Astrocyte (in vitro differentiated cells and primary cell): ENCODE results near the gene ARPP19. TPM values are rescaled to one million over a fixed set of nuclear protein-coding genes. Genes with fewer than 3 reads are reported as not detected.
"Not testable (repeated sequence)": the region's sequence is repeated elsewhere in the genome, so short reads cannot be mapped to it uniquely, and the experiment has no call there.

Source experiments
- DNase-seq: peaks from one replicate; pipeline ENCODE4 v3.0.0-alpha.2; 2010; ENCODE audit warnings: low read depth
- FAIRE-seq: peaks from 2 replicates; lab custom pipeline; 2011; peaks lifted over from hg19 to GRCh38; lab: Jason Lieb, UNC
- H2AFZ ChIP-seq: 2 replicates; pipeline ENCODE4 v1.6.0; 2012; ENCODE audit warnings: low read depth, low read length, inconsistent platforms
- H3K27ac ChIP-seq: 2 replicates; pipeline ENCODE4 v1.5.1; 2011; ENCODE audit warnings: low read depth, low read length, inconsistent platforms
- H3K27me3 ChIP-seq: 2 replicates; pipeline ENCODE4 v1.6.0; 2011; ENCODE audit warnings: low read length, inconsistent platforms; ENCODE audit not compliant: insufficient read depth
- H3K36me3 ChIP-seq: 2 replicates; pipeline ENCODE4 v1.5.1; 2011; ENCODE audit warnings: low read length, inconsistent platforms; ENCODE audit not compliant: insufficient read depth
- H3K4me1 ChIP-seq: 2 replicates; pipeline ENCODE4 v1.5.1; 2011; ENCODE audit warnings: low read length, inconsistent platforms; ENCODE audit not compliant: insufficient read depth
- H3K4me2 ChIP-seq: 2 replicates; pipeline ENCODE4 v1.6.0; 2012; ENCODE audit warnings: low read length, inconsistent platforms
- H3K4me3 ChIP-seq: 2 replicates; pipeline ENCODE4 v1.5.1; 2011; ENCODE audit warnings: low read depth, mild to moderate bottlenecking, low read length, inconsistent platforms; ENCODE audit not compliant: insufficient read depth
- H3K79me2 ChIP-seq: 2 replicates; pipeline ENCODE4 v1.6.0; 2012; ENCODE audit warnings: mild to moderate bottlenecking, low read length, inconsistent platforms; ENCODE audit not compliant: insufficient read depth
- H3K9ac ChIP-seq: 2 replicates; pipeline ENCODE4 v1.6.0; 2012; ENCODE audit warnings: mild to moderate bottlenecking, low read length, inconsistent platforms
- H3K9me3 ChIP-seq: 2 replicates; pipeline ENCODE4 v1.5.1; 2012; ENCODE audit warnings: low read depth, mild to moderate bottlenecking, low read length, inconsistent platforms; ENCODE audit not compliant: insufficient read depth
- H4K20me1 ChIP-seq: 2 replicates; pipeline ENCODE4 v1.6.0; 2012; ENCODE audit warnings: low read length, inconsistent platforms; ENCODE audit not compliant: insufficient read depth
- H3K27ac Mint-ChIP-seq: one replicate; pipeline ENCODE4 v1.8.0; 2021; ENCODE audit warnings: mild to moderate bottlenecking, mixed read lengths; ENCODE audit not compliant: unreplicated experiment
- H3K27me3 Mint-ChIP-seq: one replicate; pipeline ENCODE4 v1.8.0; 2021; ENCODE audit warnings: low read depth, mixed read lengths; ENCODE audit not compliant: unreplicated experiment
- H3K36me3 Mint-ChIP-seq: one replicate; pipeline ENCODE4 v1.8.0; 2021; ENCODE audit warnings: low read depth, mixed read lengths; ENCODE audit not compliant: unreplicated experiment
- H3K4me1 Mint-ChIP-seq: one replicate; pipeline ENCODE4 v1.8.0; 2021; ENCODE audit warnings: low read depth, mixed read lengths; ENCODE audit not compliant: unreplicated experiment
- H3K4me3 Mint-ChIP-seq: one replicate; pipeline ENCODE4 v1.8.0; 2021; ENCODE audit warnings: mild to moderate bottlenecking, moderate library complexity, mixed read lengths; ENCODE audit not compliant: unreplicated experiment
- H3K9me3 Mint-ChIP-seq: one replicate; pipeline ENCODE4 v1.8.0; 2021; ENCODE audit warnings: mild to moderate bottlenecking, mixed read lengths; ENCODE audit not compliant: unreplicated experiment
- EZH2 ChIP-seq: IDR thresholded peaks from 2 replicates; pipeline ENCODE4 v1.6.1; 2012; ENCODE audit warnings: mild to moderate bottlenecking, low read length, inconsistent platforms; ENCODE audit not compliant: insufficient read depth
- total RNA-seq: library from RNA; stranded (reverse); gene quantifications from 2 replicates; pipeline ENCODE4 v1.2.1, GENCODE V29; 2021
- TF ChIP-seq, protein P1 (sequence below): IDR thresholded peaks from 2 replicates; pipeline ENCODE4 v1.5.1; 2011; ENCODE audit warnings: low read depth, mild to moderate bottlenecking, inconsistent platforms, low read length, moderate library complexity; ENCODE audit not compliant: insufficient read depth

Gene ARPP19
- total RNA-seq, 1 donor from 2014 or later: 198 TPM

DNA sequence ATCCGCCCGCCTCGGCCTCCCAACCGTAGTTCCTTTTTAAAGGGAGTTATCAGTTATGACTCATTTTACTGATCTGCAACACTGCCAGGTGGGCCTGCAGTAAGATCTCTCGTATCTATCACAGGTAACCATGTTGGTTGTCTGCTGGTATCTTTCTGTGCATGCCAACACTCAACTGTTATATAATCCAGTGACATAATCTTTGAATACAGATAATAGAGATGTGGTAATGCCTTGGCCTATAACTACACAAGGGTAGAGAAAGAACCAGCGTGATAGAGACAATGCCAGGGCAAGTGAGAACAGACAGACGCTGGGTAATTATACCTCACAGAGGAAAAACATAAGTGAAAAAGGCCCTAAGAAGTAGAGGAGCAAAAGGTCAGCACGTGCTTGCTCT lies 11.0 kb upstream of the ARPP19 start:
- no peak for FAIRE-seq
- TF ChIP-seq EZH2: no peak
- TF ChIP-seq, protein P1, sequence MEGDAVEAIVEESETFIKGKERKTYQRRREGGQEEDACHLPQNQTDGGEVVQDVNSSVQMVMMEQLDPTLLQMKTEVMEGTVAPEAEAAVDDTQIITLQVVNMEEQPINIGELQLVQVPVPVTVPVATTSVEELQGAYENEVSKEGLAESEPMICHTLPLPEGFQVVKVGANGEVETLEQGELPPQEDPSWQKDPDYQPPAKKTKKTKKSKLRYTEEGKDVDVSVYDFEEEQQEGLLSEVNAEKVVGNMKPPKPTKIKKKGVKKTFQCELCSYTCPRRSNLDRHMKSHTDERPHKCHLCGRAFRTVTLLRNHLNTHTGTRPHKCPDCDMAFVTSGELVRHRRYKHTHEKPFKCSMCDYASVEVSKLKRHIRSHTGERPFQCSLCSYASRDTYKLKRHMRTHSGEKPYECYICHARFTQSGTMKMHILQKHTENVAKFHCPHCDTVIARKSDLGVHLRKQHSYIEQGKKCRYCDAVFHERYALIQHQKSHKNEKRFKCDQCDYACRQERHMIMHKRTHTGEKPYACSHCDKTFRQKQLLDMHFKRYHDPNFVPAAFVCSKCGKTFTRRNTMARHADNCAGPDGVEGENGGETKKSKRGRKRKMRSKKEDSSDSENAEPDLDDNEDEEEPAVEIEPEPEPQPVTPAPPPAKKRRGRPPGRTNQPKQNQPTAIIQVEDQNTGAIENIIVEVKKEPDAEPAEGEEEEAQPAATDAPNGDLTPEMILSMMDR: no peak
- Histone ChIP-seq H3K4me3 (no peak overlapping the region), H3K9me3 (no peaks in the 10 kb centered on the region), H3K4me2 (no peak overlapping the region), H3K79me2 (no peaks in the 10 kb centered on the region), H3K9ac (no peak overlapping the region), H3K36me3 (no peaks in the 10 kb centered on the region), H4K20me1 (no peaks in the 10 kb centered on the region), H3K4me1 (no peaks in the 10 kb centered on the region), H3K27me3 (no peaks in the 10 kb centered on the region), H2AFZ (no peak overlapping the region), H3K27ac (no peak overlapping the region)
- no peak overlapping the region for H3K4me3 Mint-ChIP-seq
- H3K9me3 Mint-ChIP-seq: no peaks in the 10 kb centered on the region
- H3K27me3 Mint-ChIP-seq: no peaks in the 10 kb centered on the region
- no peak overlapping the region for H3K27ac Mint-ChIP-seq
- H3K36me3 Mint-ChIP-seq: peaks cover 15% of the 10 kb centered on the region
- H3K4me1 Mint-ChIP-seq: no peaks in the 10 kb centered on the region
- no peak for DNase-seq

DNA sequence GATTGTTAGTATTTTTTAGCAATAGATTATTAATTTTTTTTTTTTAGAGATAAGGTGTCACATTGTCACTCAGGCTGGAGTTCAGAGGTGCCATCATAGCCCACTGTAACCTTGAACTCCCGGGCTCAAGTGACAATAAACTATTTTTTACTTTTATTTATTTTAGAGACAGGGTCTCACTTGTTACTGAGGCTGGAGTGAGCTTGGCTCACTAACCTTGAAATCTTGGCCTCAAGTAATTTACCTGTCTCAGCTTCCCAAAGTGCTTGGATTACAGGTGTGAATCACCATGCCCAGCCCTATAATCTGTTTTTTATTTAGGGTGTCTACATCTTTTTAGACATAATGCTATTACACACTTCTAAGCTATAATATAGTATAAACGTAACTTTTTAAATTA lies 7.9 kb upstream of the ARPP19 start:
- peaks cover 7% of the 10 kb centered on the region for H3K36me3 Mint-ChIP-seq
- TF ChIP-seq, protein P1: no peak
- no peak for TF ChIP-seq EZH2
- no peak overlapping the region for H3K27ac Mint-ChIP-seq
- no peak for FAIRE-seq
- Histone ChIP-seq H3K27me3 (no peaks in the 10 kb centered on the region), H3K27ac (no peak overlapping the region), H3K9ac (no peak overlapping the region), H3K4me2 (no peak overlapping the region), H3K4me3 (no peak overlapping the region), H3K4me1 (no peaks in the 10 kb centered on the region), H2AFZ (no peak overlapping the region), H3K79me2 (no peaks in the 10 kb centered on the region), H3K36me3 (no peaks in the 10 kb centered on the region), H4K20me1 (no peaks in the 10 kb centered on the region), H3K9me3 (no peaks in the 10 kb centered on the region)
- H3K4me1 Mint-ChIP-seq: no peaks in the 10 kb centered on the region
- no peaks in the 10 kb centered on the region for H3K27me3 Mint-ChIP-seq
- DNase-seq: no peak
- no peak overlapping the region for H3K4me3 Mint-ChIP-seq
- peaks cover 1% of the 10 kb centered on the region for H3K9me3 Mint-ChIP-seq

DNA sequence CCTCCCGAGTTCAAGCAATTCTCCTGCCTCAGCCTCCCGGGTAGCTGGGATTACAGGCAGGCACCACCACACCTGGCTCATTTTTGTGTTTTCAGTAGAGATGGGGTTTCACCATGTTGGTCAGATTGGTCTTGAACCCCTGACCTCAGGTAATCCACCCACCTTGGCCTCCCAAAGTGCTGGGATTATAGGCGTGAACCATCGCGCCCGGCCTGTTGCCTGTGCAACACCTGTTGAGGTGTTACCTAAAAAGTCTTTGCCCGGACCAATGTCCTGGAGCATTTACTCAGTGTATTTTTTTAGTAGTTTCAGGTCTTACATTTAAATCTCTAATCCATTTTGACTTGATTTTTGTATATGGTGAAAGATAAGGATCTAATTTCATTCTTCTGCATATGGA lies 6.7 kb upstream of the ARPP19 start:
- H3K9ac ChIP-seq, H3K27ac Mint-ChIP-seq, H3K9me3 ChIP-seq, DNase-seq, H3K4me3 Mint-ChIP-seq, H3K4me3 ChIP-seq, H3K27ac ChIP-seq, H3K36me3 Mint-ChIP-seq, H3K36me3 ChIP-seq, FAIRE-seq, H3K27me3 Mint-ChIP-seq, H4K20me1 ChIP-seq, H3K4me1 Mint-ChIP-seq, H3K27me3 ChIP-seq, H2AFZ ChIP-seq, H3K4me1 ChIP-seq, H3K4me2 ChIP-seq, H3K79me2 ChIP-seq, H3K9me3 Mint-ChIP-seq: not testable (repeated sequence)
